Upper lobe of left lung (tissue), 4 donors: Measurements from ENCODE around the gene DOCK1.

Experiments
- CTCF ChIP-seq, 6 experiments: fragments of 450-650 bp in 4 of 6; fragments of 200-600 bp in 2 of 6; sonication (generic) in 2 of 6; IDR thresholded peaks; one replicate each; pipeline ENCODE4 v1.5.1; 2016 to 2019; ENCODE audit warnings: antibody characterized with exemption in 6 of 6
- EP300 ChIP-seq, 4 donors: sonication (generic); formaldehyde crosslinking; IDR thresholded peaks; one replicate each; pipeline ENCODE4 v1.5.1; 2017; ENCODE audit warnings: antibody characterized with exemption in 4 of 4, control low read depth in 2 of 4
- POLR2A ChIP-seq, 4 donors: fragments of 450-650 bp; IDR thresholded peaks; one replicate each; pipeline ENCODE4 v1.5.1; 2016 to 2017; ENCODE audit warnings: antibody characterized with exemption in 4 of 4, mild to moderate bottlenecking in 2 of 4
- POLR2AphosphoS5 ChIP-seq, 2 donors: sonication (generic); formaldehyde crosslinking; IDR thresholded peaks; one replicate each; pipeline ENCODE4 v1.5.1; 2017; ENCODE audit warnings: antibody characterized with exemption in 2 of 2

- TF ChIP-seq CTCF (IDR thresholded peaks at IDR 0.05) (no peak), EP300 (IDR thresholded peaks at IDR 0.05) (no peak), POLR2A (IDR thresholded peaks at IDR 0.05) (no peak), POLR2AphosphoS5 (IDR thresholded peaks at IDR 0.05) (no peak)
Measured at GRCh38 chr10:126940670-126941310, 35.6 kb downstream of the DOCK1 start.
